ENCODE results near the gene MMEL1.
"Not testable (repeated sequence)": the region's sequence is repeated elsewhere in the genome, so short reads cannot be mapped to it uniquely, and the experiment has no call there.

The MMEL1 gene

GRCh38 chr1:2628191-2628932 lies 4.5 kb downstream of the MMEL1 start:
- DNase-seq (ENCODE audit: low spot score) = no peak

- DNase-seq (ENCODE audit: low spot score) = no peak
These were observed 5.1 kb downstream of the MMEL1 start for GRCh38 chr1:2627746-2628145.

- not testable (repeated sequence) for DNase-seq (ENCODE audit: low spot score)
These were observed 7.1 kb downstream of the MMEL1 start for GRCh38 chr1:2625748-2626147.

GRCh38 chr1:2625311-2625710 lies 7.5 kb downstream of the MMEL1 start:
- no peak for DNase-seq (ENCODE audit: low spot score)

- DNase-seq (ENCODE audit: low spot score) = no peak
These were observed 8.0 kb downstream of the MMEL1 start for GRCh38 chr1:2624735-2625300.

GRCh38 chr1:2623571-2624337 lies 9.1 kb downstream of the MMEL1 start:
- DNase-seq (ENCODE audit: low spot score) = no peak

- no peak for DNase-seq (ENCODE audit: low spot score)
These were observed 14.8 kb downstream of the MMEL1 start for GRCh38 chr1:2617971-2618470.

- DNase-seq (ENCODE audit: low spot score) = no peak
These were observed 18.7 kb downstream of the MMEL1 start for GRCh38 chr1:2614145-2614544.

GRCh38 chr1:2612591-2613365 lies 20.0 kb downstream of the MMEL1 start:
- no peak for DNase-seq (ENCODE audit: low spot score)

GRCh38 chr1:2611621-2612437 lies 21.0 kb downstream of the MMEL1 start:
- no peak for DNase-seq (ENCODE audit: low spot score)

- DNase-seq (ENCODE audit: low spot score) = peak; percentile 49
These were observed 21.8 kb downstream of the MMEL1 start for GRCh38 chr1:2611031-2611501.

GRCh38 chr1:2610036-2610959 lies 22.5 kb downstream of the MMEL1 start:
- no peak for DNase-seq (ENCODE audit: low spot score)

GRCh38 chr1:2609319-2610035 lies 23.3 kb downstream of the MMEL1 start:
- no peak for DNase-seq (ENCODE audit: low spot score)

- no peak for DNase-seq (ENCODE audit: low spot score)
These were observed 25.1 kb downstream of the MMEL1 start for GRCh38 chr1:2607641-2608091.

- DNase-seq (ENCODE audit: low spot score) = no peak
These were observed 25.8 kb downstream of the MMEL1 start for GRCh38 chr1:2606881-2607621.

GRCh38 chr1:2606396-2606880 lies 26.4 kb downstream of the MMEL1 start:
- DNase-seq (ENCODE audit: low spot score) = no peak

- no peak for DNase-seq (ENCODE audit: low spot score)
These were observed 27.1 kb downstream of the MMEL1 start for GRCh38 chr1:2605509-2606395.
